Measurements from ENCODE around the gene PCSK6. TPM values are rescaled to one million over a fixed set of nuclear protein-coding genes. Genes with fewer than 3 reads are reported as not detected.

Gene PCSK6
- total RNA-seq, 2 experiments from 2014 or later = 0.28 TPM; not detected in 1

GRCh38 chr15:101277038-101277822 lies 212.3 kb downstream of the PCSK6 start, which contains the start of gene SELENOS:
TSS of gene SELENOS (minus strand) at chr15:101277485. CDS start at chr15:101277417, 68 bp downstream.
- no peak for TF ChIP-seq CTCF (IDR thresholded peaks at IDR 0.05)
- no peaks in the 10 kb centered on the region for H3K9me3 ChIP-seq (ENCODE audit: control insufficient read depth in 1 of 2, insufficient read depth in 1 of 2, low read length in 2 of 2)
- H3K36me3 ChIP-seq (ENCODE audit: insufficient read depth, low read length) = peaks cover 55% of the 10 kb centered on the region
- ATAC-seq (ENCODE audit: poor library complexity) (peak; percentile 96), DNase-seq (peak; percentile 68 to 95 (median 84))
- Mint-ChIP-seq H3K9me3 (no peaks in the 10 kb centered on the region), H3K4me1 (ENCODE audit: low read depth) (peaks cover 24% of the 10 kb centered on the region), H3K4me3 (peak within 1 kb of the TSS; percentile 97), H3K36me3 (ENCODE audit: low read depth) (peaks cover 79% of the 10 kb centered on the region), H3K27me3 (no peaks in the 10 kb centered on the region), H3K27ac (peak within 1 kb of the TSS; percentile 95)
- CTCF ChIA-PET = interaction anchor here (1.0 to 1.6 kb wide), 2 partner anchors 11 to 12 kb away, joined by 3 to 5 read pairs; no protein-coding TSS in a partner anchor
- H3K4me1 ChIP-seq (ENCODE audit: insufficient read depth, low read length) = peaks cover 23% of the 10 kb centered on the region
- intact Hi-C loops (cut with DNase I, micrococcal nuclease) = loop anchor here (1.0 to 10.0 kb wide), 7 partner anchors 17 to 932 kb away; partner anchors contain the start of genes ADAMTS17 (in 1 of the 2), ASB7 (in 1 of the 2), CHSY1 (in 1 of the 2) and LINS1 (in 1 of the 2)
- H3K27ac ChIP-seq (ENCODE audit: low read depth in 1 of 2, low read length in 2 of 2) = peak within 1 kb of the TSS; percentile 56 to 58
- POLR2A ChIA-PET = interaction anchor here (1.6 kb wide), 1 partner anchor 17 kb away, joined by 10 read pairs; the partner anchor contains the start of gene SNRPA1
- no peaks in the 10 kb centered on the region for H3K27me3 ChIP-seq (ENCODE audit: control insufficient read depth in 1 of 2, insufficient read depth in 2 of 2, low read length in 2 of 2)
- peak within 1 kb of the TSS; percentile 92 for H3K4me3 ChIP-seq (ENCODE audit: low read length)

- Mint-ChIP-seq H3K27ac (peak overlapping the region; percentile 95), H3K36me3 (ENCODE audit: low read depth) (peaks cover 79% of the 10 kb centered on the region), H3K9me3 (no peaks in the 10 kb centered on the region), H3K4me3 (peak overlapping the region; percentile 97), H3K27me3 (no peaks in the 10 kb centered on the region), H3K4me1 (ENCODE audit: low read depth) (peaks cover 24% of the 10 kb centered on the region)
- H3K27ac ChIP-seq (ENCODE audit: low read depth in 1 of 2, low read length in 2 of 2) = peak overlapping the region; percentile 56 to 58
- DNase-seq (peak in 3 of 14 experiments; percentile 32 to 52 (median 36)), ATAC-seq (ENCODE audit: poor library complexity) (peak; percentile 2)
- peak overlapping the region; percentile 92 for H3K4me3 ChIP-seq (ENCODE audit: low read length)
- no peaks in the 10 kb centered on the region for H3K9me3 ChIP-seq (ENCODE audit: control insufficient read depth in 1 of 2, insufficient read depth in 1 of 2, low read length in 2 of 2)
- no peaks in the 10 kb centered on the region for H3K27me3 ChIP-seq (ENCODE audit: control insufficient read depth in 1 of 2, insufficient read depth in 2 of 2, low read length in 2 of 2)
- H3K36me3 ChIP-seq (ENCODE audit: insufficient read depth, low read length) = peaks cover 55% of the 10 kb centered on the region
- TF ChIP-seq CTCF (IDR thresholded peaks at IDR 0.05) = no peak
- intact Hi-C loops (cut with DNase I, micrococcal nuclease) = loop anchor here (1.0 to 10.0 kb wide), 7 partner anchors 18 to 932 kb away; partner anchors contain the start of genes ADAMTS17 (in 1 of the 2), ASB7 (in 1 of the 2), CHSY1 (in 1 of the 2) and LINS1 (in 1 of the 2)
- ChIA-PET POLR2A (no interaction called here), CTCF (interaction anchor here (0.7 to 1.0 kb wide), 2 partner anchors 9 to 12 kb away, joined by 3 read pairs; no protein-coding TSS in a partner anchor)
- H3K4me1 ChIP-seq (ENCODE audit: insufficient read depth, low read length) = peaks cover 23% of the 10 kb centered on the region
Measured at GRCh38 chr15:101276501-101277037, 212.9 kb downstream of the PCSK6 start.

GRCh38 chr15:101275018-101275417 lies 214.5 kb downstream of the PCSK6 start:
- Histone ChIP-seq H3K4me3 (ENCODE audit: low read length) (no peak overlapping the region), H3K9me3 (ENCODE audit: control insufficient read depth in 1 of 2, insufficient read depth in 1 of 2, low read length in 2 of 2) (no peaks in the 10 kb centered on the region), H3K27me3 (ENCODE audit: control insufficient read depth in 1 of 2, insufficient read depth in 2 of 2, low read length in 2 of 2) (no peaks in the 10 kb centered on the region), H3K27ac (ENCODE audit: low read depth in 1 of 2, low read length in 2 of 2) (no peak overlapping the region), H3K36me3 (ENCODE audit: insufficient read depth, low read length) (peaks cover 54% of the 10 kb centered on the region), H3K4me1 (ENCODE audit: insufficient read depth, low read length) (peaks cover 23% of the 10 kb centered on the region)
- ChIA-PET POLR2A (interaction anchor here (1.2 to 1.7 kb wide), 2 partner anchors 21 to 24 kb away, joined by 3 to 4 read pairs; no protein-coding TSS in a partner anchor), CTCF (interaction anchor here (1.1 kb wide), 1 partner anchor 17 kb away, joined by 3 read pairs; no protein-coding TSS in a partner anchor)
- Mint-ChIP-seq H3K4me1 (ENCODE audit: low read depth) (peaks cover 24% of the 10 kb centered on the region), H3K36me3 (ENCODE audit: low read depth) (peaks cover 78% of the 10 kb centered on the region), H3K9me3 (no peaks in the 10 kb centered on the region), H3K27ac (no peak overlapping the region), H3K4me3 (peak overlapping the region; percentile 73), H3K27me3 (no peaks in the 10 kb centered on the region)
- intact Hi-C loops (cut with DNase I, micrococcal nuclease) = loop anchor here in 1 of 2 experiments (5.0 to 10.0 kb wide), 3 partner anchors 377 to 930 kb away; partner anchors contain the start of genes ADAMTS17, ASB7, LINS1 and TM2D3
- no peak for TF ChIP-seq CTCF (IDR thresholded peaks at IDR 0.05)
- ATAC-seq (ENCODE audit: poor library complexity) = no peak
- no peak for DNase-seq

Measured in CD4-positive, alpha-beta T cell (primary cell).